Transverse colon (tissue), 4 donors: ENCODE measurements around the gene KCNQ4. TPM values are rescaled to one million over a fixed set of nuclear protein-coding genes. Genes with fewer than 3 reads are reported as not detected.

Source experiments
- DNase-seq: peaks from one replicate; pipeline ENCODE4 v3.0.0-alpha.2; 2019
- H3K27ac ChIP-seq, 4 donors: fragments of 200-600 bp; sonication (generic); 2 replicates each; pipeline ENCODE4 v1.5.1; 2016 to 2018; ENCODE audit warnings: inconsistent platforms in 4 of 4
- H3K27me3 ChIP-seq: fragments of 200-600 bp; sonication (generic); 2 replicates; pipeline ENCODE4 v1.5.1; 2017; ENCODE audit warnings: inconsistent platforms
- H3K36me3 ChIP-seq, 4 donors: fragments of 200-600 bp; sonication (generic); 2 replicates each; pipeline ENCODE4 v1.5.1; 2017 to 2019; ENCODE audit warnings: inconsistent platforms in 4 of 4
- H3K4me1 ChIP-seq, 4 donors: fragments of 200-600 bp; sonication (generic); 2 replicates each; pipeline ENCODE4 v1.5.1; 2017 to 2020; ENCODE audit warnings: inconsistent platforms in 4 of 4
- H3K4me3 ChIP-seq, 4 donors: fragments of 200-600 bp; sonication (generic); 1 replicate in 1 of 4; 2 replicates in 3 of 4; pipeline versions ENCODE4 v1.5.1 to v1.6.1; 2017 to 2019; ENCODE audit warnings: inconsistent platforms in 4 of 4
- H3K9me3 ChIP-seq, 2 donors: fragments of 200-600 bp; sonication (generic); 2 replicates each; pipeline ENCODE4 v1.5.1; 2017 to 2019; ENCODE audit warnings: inconsistent platforms in 2 of 2
- CTCF ChIP-seq, 5 experiments: fragments of 200-600 bp in 3 of 5; fragments of 450-650 bp in 2 of 5; sonication (generic) in 3 of 5; IDR thresholded peaks; 1 replicate in 2 of 5; 2 replicates in 3 of 5; pipeline ENCODE4 v1.5.1; 2016 to 2017; ENCODE audit warnings: antibody characterized with exemption in 5 of 5, inconsistent platforms in 3 of 5, mild to moderate bottlenecking in 2 of 5, moderate library complexity in 1 of 5
- EP300 ChIP-seq: sonication (generic); formaldehyde crosslinking; IDR thresholded peaks from one replicate; pipeline ENCODE4 v1.6.1; 2017; ENCODE audit warnings: antibody characterized with exemption, low read depth
- POLR2A ChIP-seq: fragments of 450-650 bp; IDR thresholded peaks from one replicate; pipeline ENCODE4 v1.6.1; 2016; ENCODE audit warnings: antibody characterized with exemption, mild to moderate bottlenecking, moderate library complexity
- POLR2AphosphoS5 ChIP-seq, 3 donors: sonication (generic); formaldehyde crosslinking; IDR thresholded peaks; one replicate each; pipeline ENCODE4 v1.6.1; 2016; ENCODE audit warnings: antibody characterized with exemption in 3 of 3
- WGBS, 2 donors: methylation state at CpG; one replicate each; pipeline ENCODE4 v1.1.5; 2018; ENCODE audit warnings: low coverage in 1 of 2; 5-methylcytosine and 5-hydroxymethylcytosine counted together
- in situ Hi-C, 4 donors: fragments of 200-750 bp; cut with MboI; loops; one replicate each; pipeline versions ENCODE4 v1.15.0 to v1.15.1; 2017; ENCODE audit warnings: low sequenced_read_pairs in 3 of 4, low pct_ligation_motif_present in 1 of 4, low pct_unique_long_range_greater_than_20kb in 1 of 4
- intact Hi-C: fragments of 100-400 bp; cut with DNase I; formaldehyde crosslinking; loops from one replicate; pipeline ENCODE4 v1.15.1; 2023; ENCODE audit warnings: low total_unique reads
- total RNA-seq, 4 donors: library from RNA; depleted of rRNA; stranded (reverse); fragments of >200 nt; gene quantifications; one replicate each; pipeline ENCODE4 v1.1.0, GENCODE V29; 2016

KCNQ4 gene
- total RNA-seq, 4 donors from 2014 or later, result 3.1 to 33.7 (median 3.6) TPM

- 43 to 80% methylated on average over 1 to 3 of the region's 3 CpGs for WGBS, 2 donors
- in situ Hi-C loops (no loop called here), intact Hi-C loops (no loop called here)
- Histone ChIP-seq H3K4me3 (no peak overlapping the region), H3K4me1 (peaks cover 0 to 41% (median 11%) of the 10 kb centered on the region in 4 donors), H3K9me3 (no peaks in the 10 kb centered on the region), H3K27me3 (no peaks in the 10 kb centered on the region), H3K36me3 (peaks cover 0 to 12% (median 3%) of the 10 kb centered on the region in 4 donors), H3K27ac (peak overlapping the region in 2 of 4 donors; percentile 29 to 69)
- DNase-seq, result no peak
- TF ChIP-seq POLR2AphosphoS5 (IDR thresholded peaks at IDR 0.05), result no peak
- no peak for TF ChIP-seq EP300
- TF ChIP-seq POLR2A, result no peak
- no peak for TF ChIP-seq CTCF (IDR thresholded peaks at IDR 0.05)
Observed at GRCh38 chr1:40739455-40740008, 44.1 kb upstream of the KCNQ4 start.

GRCh38 chr1:40740039-40740996 lies 43.3 kb upstream of the KCNQ4 start:
- Histone ChIP-seq H3K9me3 (no peaks in the 10 kb centered on the region), H3K27ac (peak overlapping the region; percentile 32 to 69 (median 36)), H3K36me3 (peaks cover 0 to 12% (median 3%) of the 10 kb centered on the region in 4 donors), H3K4me1 (peaks cover 0 to 38% (median 11%) of the 10 kb centered on the region in 4 donors), H3K4me3 (no peak overlapping the region), H3K27me3 (no peaks in the 10 kb centered on the region)
- no peak for DNase-seq
- intact Hi-C loops, result no loop called here
- in situ Hi-C loops, result no loop called here
- WGBS, 2 donors, result 20 to 31% methylated on average over 3 to 6 of the region's 6 CpGs
- TF ChIP-seq POLR2AphosphoS5 (IDR thresholded peaks at IDR 0.05), result no peak
- TF ChIP-seq EP300, result no peak
- TF ChIP-seq POLR2A, result no peak
- no peak for TF ChIP-seq CTCF (IDR thresholded peaks at IDR 0.05)

- DNase-seq, result no peak
- intact Hi-C loops (no loop called here), in situ Hi-C loops (no loop called here)
- Histone ChIP-seq H3K9me3 (no peaks in the 10 kb centered on the region), H3K36me3 (peaks cover 0 to 12% (median 3%) of the 10 kb centered on the region in 4 donors), H3K27me3 (no peaks in the 10 kb centered on the region), H3K27ac (peak overlapping the region; percentile 32 to 69 (median 36)), H3K4me3 (no peak overlapping the region), H3K4me1 (peaks cover 0 to 36% (median 11%) of the 10 kb centered on the region in 4 donors)
- 82 to 88% methylated on average over 4 to 7 of the region's 7 CpGs for WGBS, 2 donors
- no peak for TF ChIP-seq POLR2AphosphoS5 (IDR thresholded peaks at IDR 0.05)
- TF ChIP-seq EP300, result no peak
- TF ChIP-seq POLR2A, result no peak
- TF ChIP-seq CTCF (IDR thresholded peaks at IDR 0.05), result no peak
Observed at GRCh38 chr1:40740997-40741736, 42.4 kb upstream of the KCNQ4 start.
